Skeletal muscle satellite cell (primary cell): ENCODE measurements around the gene FNDC3B.

ENCODE experiments used
- H3K27me3 ChIP-seq: 2 replicates; pipeline ENCODE4 v1.7.0; 2013; ENCODE audit warnings: low read length; ENCODE audit not compliant: control insufficient read depth, insufficient read depth
- H3K36me3 ChIP-seq: 2 replicates; pipeline ENCODE4 v1.7.0; 2013; ENCODE audit warnings: mild to moderate bottlenecking, control low read depth, low read length; ENCODE audit not compliant: insufficient read depth
- H3K4me1 ChIP-seq: 2 replicates; pipeline ENCODE4 v1.7.0; 2013; ENCODE audit warnings: low read length; ENCODE audit not compliant: control insufficient read depth, insufficient read depth
- H3K4me2 ChIP-seq: 2 replicates; pipeline ENCODE4 v1.7.0; 2013; ENCODE audit warnings: mild to moderate bottlenecking, low read length
- H3K4me3 ChIP-seq: 2 replicates; pipeline ENCODE4 v1.7.0; 2013; ENCODE audit warnings: low read length
- H3K9ac ChIP-seq: 2 replicates; pipeline ENCODE4 v1.7.0; 2013; ENCODE audit warnings: mild to moderate bottlenecking, low read depth, low read length, moderate library complexity
- H3K9me3 ChIP-seq: replicated peaks from 2 replicates; pipeline ENCODE4 v1.7.0; 2013; ENCODE audit warnings: mild to moderate bottlenecking, control low read depth, low read length

Gene FNDC3B

GRCh38 chr3:172059532-172059931, 20.2 kb downstream of the FNDC3B start:
- Histone ChIP-seq H3K36me3 (peaks cover 30% of the 10 kb centered on the region), H3K4me1 (peaks cover 14% of the 10 kb centered on the region), H3K9ac (no peak overlapping the region), H3K27me3 (no peaks in the 10 kb centered on the region), H3K4me3 (no peak overlapping the region), H3K9me3 (no peaks in the 10 kb centered on the region), H3K4me2 (no peak overlapping the region)

- H3K4me1 ChIP-seq = peaks cover 15% of the 10 kb centered on the region
- no peak overlapping the region for H3K9ac ChIP-seq
- H3K4me2 ChIP-seq = no peak overlapping the region
- no peaks in the 10 kb centered on the region for H3K27me3 ChIP-seq
- H3K4me3 ChIP-seq = no peak overlapping the region
- no peaks in the 10 kb centered on the region for H3K9me3 ChIP-seq
- peaks cover 23% of the 10 kb centered on the region for H3K36me3 ChIP-seq
Measured at GRCh38 chr3:172060234-172060633, 20.9 kb downstream of the FNDC3B start.

GRCh38 chr3:172061724-172062184, 22.4 kb downstream of the FNDC3B start:
- Histone ChIP-seq H3K36me3 (peaks cover 14% of the 10 kb centered on the region), H3K9ac (no peak overlapping the region), H3K9me3 (no peaks in the 10 kb centered on the region), H3K4me1 (peaks cover 23% of the 10 kb centered on the region), H3K27me3 (no peaks in the 10 kb centered on the region), H3K4me3 (no peak overlapping the region), H3K4me2 (peak overlapping the region; percentile 46)

- Histone ChIP-seq H3K4me1 (peaks cover 33% of the 10 kb centered on the region), H3K4me2 (no peak overlapping the region), H3K36me3 (peaks cover 17% of the 10 kb centered on the region), H3K9ac (no peak overlapping the region), H3K4me3 (no peak overlapping the region), H3K9me3 (no peaks in the 10 kb centered on the region), H3K27me3 (no peaks in the 10 kb centered on the region)
Measured at GRCh38 chr3:172062761-172063160, 23.4 kb downstream of the FNDC3B start.

GRCh38 chr3:172063456-172064432, 24.4 kb downstream of the FNDC3B start:
- peaks cover 21% of the 10 kb centered on the region for H3K36me3 ChIP-seq
- H3K9me3 ChIP-seq = no peaks in the 10 kb centered on the region
- H3K4me3 ChIP-seq = no peak overlapping the region
- no peaks in the 10 kb centered on the region for H3K27me3 ChIP-seq
- H3K4me2 ChIP-seq = no peak overlapping the region
- peaks cover 37% of the 10 kb centered on the region for H3K4me1 ChIP-seq
- no peak overlapping the region for H3K9ac ChIP-seq

- H3K36me3 ChIP-seq = peaks cover 26% of the 10 kb centered on the region
- H3K4me3 ChIP-seq = no peak overlapping the region
- no peaks in the 10 kb centered on the region for H3K9me3 ChIP-seq
- H3K4me1 ChIP-seq = peaks cover 52% of the 10 kb centered on the region
- H3K4me2 ChIP-seq = peak overlapping the region; percentile 50
- H3K27me3 ChIP-seq = no peaks in the 10 kb centered on the region
- H3K9ac ChIP-seq = no peak overlapping the region
Measured at GRCh38 chr3:172065527-172065926, 26.1 kb downstream of the FNDC3B start.

- peak overlapping the region; percentile 0 for H3K9ac ChIP-seq
- H3K4me2 ChIP-seq = peak overlapping the region; percentile 50
- H3K9me3 ChIP-seq = no peaks in the 10 kb centered on the region
- no peak overlapping the region for H3K4me3 ChIP-seq
- no peaks in the 10 kb centered on the region for H3K27me3 ChIP-seq
- peaks cover 27% of the 10 kb centered on the region for H3K36me3 ChIP-seq
- H3K4me1 ChIP-seq = peaks cover 54% of the 10 kb centered on the region
Measured at GRCh38 chr3:172065967-172066762, 26.8 kb downstream of the FNDC3B start.

GRCh38 chr3:172066880-172067796, 27.8 kb downstream of the FNDC3B start:
- peaks cover 49% of the 10 kb centered on the region for H3K4me1 ChIP-seq
- no peak overlapping the region for H3K4me3 ChIP-seq
- no peaks in the 10 kb centered on the region for H3K9me3 ChIP-seq
- H3K9ac ChIP-seq = no peak overlapping the region
- peaks cover 27% of the 10 kb centered on the region for H3K36me3 ChIP-seq
- no peaks in the 10 kb centered on the region for H3K27me3 ChIP-seq
- peak overlapping the region; percentile 7 for H3K4me2 ChIP-seq

- Histone ChIP-seq H3K9ac (no peak overlapping the region), H3K4me1 (peaks cover 47% of the 10 kb centered on the region)
Measured at GRCh38 chr3:172067837-172068440, 28.6 kb downstream of the FNDC3B start.

GRCh38 chr3:172068977-172069376, 29.6 kb downstream of the FNDC3B start:
- Histone ChIP-seq H3K36me3 (peaks cover 29% of the 10 kb centered on the region), H3K4me3 (no peak overlapping the region), H3K4me2 (no peak overlapping the region), H3K9ac (no peak overlapping the region), H3K9me3 (no peaks in the 10 kb centered on the region), H3K27me3 (no peaks in the 10 kb centered on the region), H3K4me1 (peaks cover 49% of the 10 kb centered on the region)

More at GRCh38 chr3:172067837-172068440, 28.6 kb downstream of the FNDC3B start:
- Histone ChIP-seq H3K4me2 (peak overlapping the region; percentile 7), H3K4me3 (no peak overlapping the region), H3K36me3 (peaks cover 29% of the 10 kb centered on the region), H3K9me3 (no peaks in the 10 kb centered on the region), H3K27me3 (no peaks in the 10 kb centered on the region)
